HG03575 (cell line): Measurements from ENCODE around the gene OR2A5.
"Not testable (repeated sequence)": the region's sequence is repeated elsewhere in the genome, so short reads cannot be mapped to it uniquely, and the experiment has no call there.

ENCODE experiments used
- ATAC-seq: cut with Tn5 transposase; IDR thresholded peaks from one replicate; pipeline ENCODE4 v1.9.1; 2021; ENCODE audit not compliant: unreplicated experiment, insufficient number of reproducible peaks, low FRiP score; ENCODE audit errors: extremely low read depth

Gene OR2A5

GRCh38 chr7:144032516-144032915, 16.2 kb upstream of the OR2A5 start:
- no peak for ATAC-seq

- no peak for ATAC-seq
These were observed 15.6 kb upstream of the OR2A5 start for GRCh38 chr7:144032985-144033709.

- ATAC-seq: no peak
These were observed 13.4 kb upstream of the OR2A5 start for GRCh38 chr7:144035385-144035784.

- ATAC-seq: no peak
These were observed 12.4 kb upstream of the OR2A5 start for GRCh38 chr7:144036302-144036885.

GRCh38 chr7:144037414-144038035, 11.2 kb upstream of the OR2A5 start:
- no peak for ATAC-seq

- ATAC-seq: no peak
These were observed 9.9 kb upstream of the OR2A5 start for GRCh38 chr7:144038887-144039286.

GRCh38 chr7:144049491-144049890, 743 bp downstream of the OR2A5 start:
- no peak for ATAC-seq

- ATAC-seq: no peak
These were observed 1.3 kb downstream of the OR2A5 start for GRCh38 chr7:144050093-144050492.

- not testable (repeated sequence) for ATAC-seq
These were observed 2.1 kb downstream of the OR2A5 start for GRCh38 chr7:144050884-144051283.

GRCh38 chr7:144057954-144058353, 9.2 kb downstream of the OR2A5 start:
- no peak for ATAC-seq

GRCh38 chr7:144063710-144064109, 15.0 kb downstream of the OR2A5 start:
- no peak for ATAC-seq

- ATAC-seq: no peak
These were observed 20.8 kb downstream of the OR2A5 start, which contains the start of gene OR2A25 for GRCh38 chr7:144069511-144069910. TSS of gene OR2A25 (plus strand) at chr7:144069811. CDS start at chr7:144074220, 4,409 bp downstream.

- ATAC-seq: no peak
These were observed 21.2 kb downstream of the OR2A5 start for GRCh38 chr7:144069953-144070352.

GRCh38 chr7:144074374-144074773, 25.6 kb downstream of the OR2A5 start:
- no peak for ATAC-seq

GRCh38 chr7:144085978-144086377, 37.2 kb downstream of the OR2A5 start, which contains the start of gene OR2A12:
TSS of gene OR2A12 (plus strand) at chr7:144086278. CDS start at chr7:144095108, 8,830 bp downstream.
- ATAC-seq: no peak

- ATAC-seq: no peak
These were observed 38.0 kb downstream of the OR2A5 start for GRCh38 chr7:144086730-144087129.

GRCh38 chr7:144087230-144087629, 38.5 kb downstream of the OR2A5 start:
- ATAC-seq: no peak

- ATAC-seq: no peak
These were observed 41.9 kb downstream of the OR2A5 start for GRCh38 chr7:144090667-144091066.

- no peak for ATAC-seq
These were observed 50.0 kb downstream of the OR2A5 start for GRCh38 chr7:144098776-144099175.

GRCh38 chr7:144100607-144101006, 51.9 kb downstream of the OR2A5 start:
- ATAC-seq: no peak
